DMS 273 (cell line): Measurements from ENCODE around the gene UFD1.

Source experiments
- DNase-seq: peaks from one replicate; lab custom pipeline; 2025; ENCODE audit not compliant: unreplicated experiment; lab: John Stamatoyannopoulos, UW

Gene UFD1

DNA sequence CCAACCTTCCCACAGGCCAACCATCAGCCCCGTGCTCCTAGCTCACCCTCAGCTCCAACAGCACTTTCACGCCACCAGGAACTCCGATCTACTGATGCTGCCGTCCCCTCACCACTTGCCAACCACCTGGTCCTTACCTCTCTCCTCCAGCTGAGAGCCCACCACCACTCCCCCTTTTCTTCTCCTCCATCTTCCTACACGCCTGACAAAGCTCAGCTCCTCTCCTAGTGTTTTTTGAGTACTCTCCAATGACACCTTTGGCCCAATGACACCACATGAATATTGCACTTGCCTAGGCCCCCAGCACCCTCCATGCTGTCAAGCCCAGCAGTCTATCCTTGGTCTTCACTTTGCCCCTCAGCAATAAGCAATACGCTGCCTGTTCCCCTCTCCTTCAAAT, 78.1 kb downstream of the UFD1 start:
- no peak for DNase-seq
